HG03520 (cell line): ENCODE results near the gene CAMSAP1.

ENCODE experiments used
- ATAC-seq: cut with Tn5 transposase; IDR thresholded peaks from one replicate; pipeline ENCODE4 v1.9.1; 2021; ENCODE audit warnings: mild to moderate bottlenecking, moderate library complexity; ENCODE audit not compliant: unreplicated experiment

Gene CAMSAP1

GRCh38 chr9:135815830-135816650 lies 91.3 kb downstream of the CAMSAP1 start:
- ATAC-seq, result no peak

DNA sequence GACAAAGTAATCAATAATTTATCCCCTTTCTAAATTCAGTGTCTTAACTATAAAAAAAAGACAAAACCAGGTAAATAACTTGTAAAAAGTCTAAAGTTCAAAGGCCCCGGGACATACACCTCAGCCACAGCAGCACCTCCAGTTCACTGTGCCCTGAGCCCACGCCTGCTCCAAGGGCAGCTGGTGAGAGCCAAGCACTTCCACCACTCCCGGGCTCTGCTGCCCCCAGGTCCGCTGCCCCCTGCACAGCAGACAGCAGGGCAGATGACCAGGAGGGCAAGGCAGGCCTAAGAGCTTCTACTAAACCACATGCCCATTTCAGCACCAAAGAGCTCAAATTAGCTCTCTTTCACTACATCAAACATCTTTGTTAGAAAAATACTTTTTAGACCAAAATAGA lies 91.9 kb downstream of the CAMSAP1 start:
- ATAC-seq, result no peak

- no peak for ATAC-seq
These were observed 92.8 kb downstream of the CAMSAP1 start for GRCh38 chr9:135814421-135815095.

- ATAC-seq, result no peak
These were observed 93.6 kb downstream of the CAMSAP1 start for GRCh38 chr9:135813671-135814290.

GRCh38 chr9:135812961-135813360 lies 94.4 kb downstream of the CAMSAP1 start:
- ATAC-seq, result no peak

GRCh38 chr9:135811801-135812200 lies 95.5 kb downstream of the CAMSAP1 start:
- ATAC-seq, result no peak

GRCh38 chr9:135810806-135811575 lies 96.4 kb downstream of the CAMSAP1 start:
- ATAC-seq, result no peak

DNA sequence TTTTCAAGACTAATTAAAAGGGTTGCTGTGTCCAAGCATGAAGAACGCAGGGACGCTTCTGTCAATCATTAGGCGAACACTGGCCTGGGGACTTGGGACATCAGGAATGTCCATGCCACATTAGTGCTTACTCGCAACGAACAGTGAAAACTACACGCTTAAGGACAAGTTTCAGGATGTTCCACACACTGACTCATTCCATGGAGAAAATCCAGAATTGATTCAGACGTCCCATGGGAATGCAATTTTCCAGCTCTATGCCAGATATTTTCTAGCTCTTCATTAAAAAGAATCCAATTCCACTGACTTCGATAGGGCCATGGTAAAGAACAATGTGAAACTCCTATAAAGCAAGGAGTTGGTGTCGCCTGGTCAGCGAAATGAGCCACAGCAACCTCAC lies 98.2 kb downstream of the CAMSAP1 start:
- no peak for ATAC-seq

- ATAC-seq, result no peak
These were observed 101.8 kb downstream of the CAMSAP1 start for GRCh38 chr9:135805422-135806022.

- ATAC-seq, result no peak
These were observed 102.5 kb downstream of the CAMSAP1 start for GRCh38 chr9:135804581-135805421.

DNA sequence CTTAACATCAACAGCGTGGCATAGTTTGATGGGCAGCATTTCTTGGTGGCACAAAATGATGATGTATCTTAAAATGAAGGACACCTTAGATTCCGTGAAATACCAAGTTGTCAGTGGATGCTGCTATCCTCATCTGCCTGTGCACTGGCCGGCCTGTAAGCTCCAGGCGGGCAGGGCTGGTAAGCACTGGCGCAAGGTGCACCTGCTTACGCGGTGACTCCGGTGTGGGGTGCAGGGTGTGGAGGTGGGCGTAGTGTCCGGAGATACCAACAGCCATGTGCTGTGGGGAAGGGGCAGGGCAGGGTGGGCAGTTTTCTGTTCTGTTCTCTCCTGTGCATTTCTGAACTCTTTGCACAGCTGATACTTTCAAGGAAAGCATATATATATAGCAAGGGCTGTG lies 103.9 kb downstream of the CAMSAP1 start:
- no peak for ATAC-seq

- ATAC-seq, result no peak
These were observed 104.4 kb downstream of the CAMSAP1 start for GRCh38 chr9:135802876-135803419.

DNA sequence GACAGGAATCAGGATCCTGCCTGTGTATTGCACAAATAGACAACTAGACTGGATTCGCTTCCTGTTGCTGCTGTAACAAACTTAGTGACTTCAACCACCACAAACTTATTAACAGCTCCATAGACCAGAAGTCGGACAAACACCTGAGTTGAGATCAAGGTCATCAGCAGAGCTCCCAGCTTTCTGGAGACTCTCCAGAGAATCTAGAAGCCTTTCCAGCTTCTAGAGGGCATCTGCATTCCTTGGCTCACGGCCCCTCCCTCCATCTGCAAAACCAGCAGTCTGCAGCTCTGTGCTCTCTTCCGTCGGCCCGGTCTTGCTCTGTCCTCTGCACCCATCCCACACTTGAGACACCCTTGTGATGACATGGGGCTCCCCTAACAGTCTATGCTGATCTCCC lies 106.3 kb downstream of the CAMSAP1 start:
- ATAC-seq, result no peak

GRCh38 chr9:135799261-135799660 lies 108.1 kb downstream of the CAMSAP1 start:
- no peak for ATAC-seq

GRCh38 chr9:135798263-135798585 lies 109.1 kb downstream of the CAMSAP1 start:
- ATAC-seq, result no peak

- no peak for ATAC-seq
These were observed 109.7 kb downstream of the CAMSAP1 start for GRCh38 chr9:135797507-135798262.

- ATAC-seq, result no peak
These were observed 110.4 kb downstream of the CAMSAP1 start for GRCh38 chr9:135796784-135797485.

- ATAC-seq, result no peak
These were observed 112.0 kb downstream of the CAMSAP1 start for GRCh38 chr9:135795391-135795790.
